T follicular helper cell (primary cell): ENCODE data around the gene LRIF1.
"Not testable (repeated sequence)": the region's sequence is repeated elsewhere in the genome, so short reads cannot be mapped to it uniquely, and the experiment has no call there.

Experiments used
- DNase-seq: peaks from one replicate; pipeline ENCODE4 v3.0.0-alpha.2; 2020; ENCODE audit warnings: low read depth

Gene LRIF1

DNA sequence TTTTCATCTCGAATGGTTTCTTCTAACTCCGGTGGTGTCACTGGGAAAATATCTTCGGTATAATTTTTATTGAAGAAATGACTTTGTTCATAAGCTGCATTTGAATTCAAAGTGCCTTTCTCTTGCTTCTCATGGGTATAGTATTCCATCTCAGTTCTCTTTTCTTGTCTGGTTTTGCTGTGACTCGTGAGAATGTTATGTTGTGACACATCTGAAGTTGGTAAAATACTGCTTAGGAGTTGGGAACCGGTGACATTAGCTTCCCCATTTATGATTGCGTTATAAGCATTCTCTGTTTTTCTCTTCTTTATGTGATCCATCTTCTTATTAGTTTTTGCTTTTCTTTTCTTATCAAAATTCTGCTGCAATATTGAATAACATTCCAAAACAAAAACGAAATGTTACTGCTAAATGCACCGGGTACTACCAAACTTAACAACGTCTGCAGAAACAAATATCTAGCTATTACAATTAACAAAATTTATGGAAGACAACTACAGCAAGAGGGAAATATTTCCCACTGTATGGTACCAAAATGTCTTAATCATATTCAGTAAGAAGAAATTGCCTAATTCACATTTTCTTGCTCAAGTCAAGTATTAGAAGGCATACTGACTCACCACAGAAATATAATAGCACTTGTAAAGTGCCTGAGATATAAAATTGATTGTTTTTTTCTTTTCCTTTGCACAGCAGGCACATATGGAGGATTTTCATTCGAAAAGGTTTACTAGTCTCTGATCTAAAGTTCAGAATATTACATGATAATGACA, 15.5 kb downstream of the LRIF1 start:
- DNase-seq: no peak

GRCh38 chr1:110945626-110946025, 18.1 kb downstream of the LRIF1 start:
- DNase-seq: no peak

DNA sequence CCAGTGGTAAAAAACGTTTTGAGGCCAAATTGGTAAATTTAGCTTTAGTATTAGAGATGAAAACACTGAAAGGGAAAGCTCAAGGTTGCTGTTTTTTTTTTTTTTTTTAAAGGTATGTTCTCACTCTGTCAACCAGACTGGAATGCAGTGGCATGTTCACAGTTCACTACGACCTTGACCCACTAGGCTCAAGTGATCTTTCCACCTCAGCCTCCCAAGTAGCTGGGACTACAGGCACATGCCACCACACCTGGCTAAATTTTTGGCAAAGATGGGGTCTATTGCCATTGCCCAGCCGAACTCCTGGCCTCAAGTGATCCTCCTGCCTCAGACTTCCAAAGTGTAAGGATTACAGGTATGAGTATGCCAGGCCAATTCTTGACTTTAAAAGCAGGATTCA, 18.9 kb downstream of the LRIF1 start:
- no peak for DNase-seq

- no peak for DNase-seq
Measured at GRCh38 chr1:110936567-110936966, 27.2 kb downstream of the LRIF1 start.

DNA sequence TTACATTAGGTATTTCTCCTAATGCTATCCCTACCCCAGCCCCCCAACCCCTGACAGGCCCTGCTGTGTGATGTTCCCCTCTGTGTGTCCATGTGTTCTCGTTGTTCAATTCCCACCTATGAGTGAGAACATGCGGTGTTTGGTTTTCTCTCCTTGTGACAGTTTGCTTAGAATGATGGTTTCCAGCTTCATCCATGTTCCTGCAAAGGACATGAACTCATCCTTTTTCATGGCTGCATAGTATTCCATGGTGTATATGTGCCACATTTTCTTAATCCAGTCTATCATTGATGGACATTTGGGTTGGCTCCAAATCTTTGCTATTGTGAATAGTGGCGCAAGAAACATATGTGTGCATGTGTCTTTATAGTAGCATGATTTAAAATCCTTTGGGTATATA, 32.6 kb downstream of the LRIF1 start:
- DNase-seq: not testable (repeated sequence)

DNA sequence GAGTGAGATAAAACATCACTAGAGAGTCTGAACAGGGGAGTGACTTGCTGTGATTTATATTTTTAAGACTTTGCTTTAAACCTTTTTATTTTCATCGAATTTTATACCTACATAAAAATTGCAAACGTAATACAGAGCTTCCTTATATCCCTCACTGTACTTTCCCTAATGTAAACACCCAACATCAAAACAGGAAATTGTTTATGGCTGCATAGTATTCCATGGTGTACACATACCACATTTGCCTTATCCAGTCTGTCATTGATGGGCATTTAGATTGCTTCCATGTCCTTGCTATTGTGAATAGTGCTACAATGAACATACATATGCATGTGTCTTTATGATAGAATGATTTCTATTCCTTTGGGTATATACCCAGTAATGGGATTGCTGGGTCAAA, 34.8 kb downstream of the LRIF1 start:
- DNase-seq: no peak

GRCh38 chr1:110928191-110928590, 35.5 kb downstream of the LRIF1 start:
- DNase-seq: no peak

- no peak for DNase-seq
Measured at GRCh38 chr1:110927484-110928075, 36.1 kb downstream of the LRIF1 start.

DNA sequence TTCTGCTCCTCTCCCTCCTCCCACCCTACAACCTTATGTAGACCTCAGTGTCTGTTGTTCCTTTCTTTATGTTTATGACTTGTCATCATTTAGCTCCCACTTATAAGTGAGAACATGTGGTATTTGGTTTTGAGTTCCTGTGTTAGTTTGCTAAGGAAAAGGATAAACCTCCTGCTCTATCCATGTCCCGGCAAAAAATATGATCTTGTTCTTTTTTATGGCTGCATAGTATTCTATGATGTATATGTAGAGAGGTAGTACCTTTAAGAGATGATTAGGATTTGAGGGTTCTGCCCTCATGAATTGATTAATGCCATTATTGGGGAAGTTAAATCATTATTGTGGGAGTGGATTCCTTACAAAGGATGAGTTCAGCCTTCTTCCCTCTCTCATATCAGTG, 41.8 kb downstream of the LRIF1 start:
- no peak for DNase-seq

- DNase-seq: no peak
Measured at GRCh38 chr1:110918016-110918415, 45.7 kb downstream of the LRIF1 start.

- no peak for DNase-seq
Measured at GRCh38 chr1:110916669-110917306, 46.9 kb downstream of the LRIF1 start.

GRCh38 chr1:110916274-110916668, 47.5 kb downstream of the LRIF1 start:
- no peak for DNase-seq

DNA sequence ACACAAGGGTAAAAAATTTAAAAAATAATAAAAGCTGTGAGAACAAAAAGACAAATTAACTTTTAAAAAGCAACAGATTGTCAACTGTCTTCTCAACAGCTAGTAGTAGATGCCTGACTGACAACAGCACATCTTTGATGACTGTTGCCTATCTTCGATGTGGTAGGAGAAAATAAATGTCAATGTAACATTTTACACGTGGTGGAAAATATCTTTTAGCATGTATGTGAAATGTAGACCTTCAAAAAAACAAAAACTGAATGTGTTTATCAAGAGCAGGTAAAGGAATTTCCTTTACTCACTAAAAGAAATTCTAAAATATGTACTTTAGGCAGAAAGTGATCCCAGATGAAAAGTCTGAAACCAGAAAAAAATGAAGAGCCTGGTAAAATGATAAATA, 47.9 kb downstream of the LRIF1 start:
- DNase-seq: no peak

DNA sequence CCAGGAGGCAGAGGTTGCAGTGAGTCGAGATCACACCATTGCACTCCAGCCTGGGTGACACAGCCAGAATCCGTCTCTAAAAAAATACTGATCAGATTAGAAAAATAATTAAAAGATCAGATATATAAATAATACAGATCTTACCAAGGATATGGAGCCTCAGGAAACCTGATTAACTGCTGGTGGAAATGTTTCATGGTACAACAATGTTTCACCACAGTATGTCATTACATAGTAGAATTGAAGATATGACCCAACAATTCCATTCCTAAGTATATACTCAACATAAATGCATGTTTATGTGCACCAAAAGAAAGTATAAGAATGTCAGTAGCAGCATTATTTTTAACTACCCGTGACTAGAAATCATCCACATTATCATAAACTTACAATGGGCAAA, 49.0 kb downstream of the LRIF1 start:
- DNase-seq: no peak

DNA sequence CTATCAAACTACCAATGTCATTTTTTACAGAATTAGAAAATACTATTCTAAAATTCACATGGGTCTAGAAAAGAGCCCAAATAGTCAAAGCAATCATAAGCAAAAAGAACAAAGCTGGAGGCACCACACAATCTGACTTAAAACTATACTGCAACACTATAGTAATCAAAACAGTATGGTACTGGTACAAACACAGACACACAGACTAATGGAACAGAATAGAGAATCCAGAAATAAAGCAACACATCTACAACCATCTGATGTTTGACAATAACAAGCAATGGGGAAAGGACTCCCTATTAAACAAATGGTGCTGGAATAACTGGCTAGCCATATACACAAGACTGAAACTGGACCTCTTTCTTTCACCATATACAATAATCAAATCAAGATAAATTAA, 50.9 kb downstream of the LRIF1 start:
- no peak for DNase-seq

GRCh38 chr1:110903853-110904500, 59.7 kb downstream of the LRIF1 start:
- DNase-seq: no peak

DNA sequence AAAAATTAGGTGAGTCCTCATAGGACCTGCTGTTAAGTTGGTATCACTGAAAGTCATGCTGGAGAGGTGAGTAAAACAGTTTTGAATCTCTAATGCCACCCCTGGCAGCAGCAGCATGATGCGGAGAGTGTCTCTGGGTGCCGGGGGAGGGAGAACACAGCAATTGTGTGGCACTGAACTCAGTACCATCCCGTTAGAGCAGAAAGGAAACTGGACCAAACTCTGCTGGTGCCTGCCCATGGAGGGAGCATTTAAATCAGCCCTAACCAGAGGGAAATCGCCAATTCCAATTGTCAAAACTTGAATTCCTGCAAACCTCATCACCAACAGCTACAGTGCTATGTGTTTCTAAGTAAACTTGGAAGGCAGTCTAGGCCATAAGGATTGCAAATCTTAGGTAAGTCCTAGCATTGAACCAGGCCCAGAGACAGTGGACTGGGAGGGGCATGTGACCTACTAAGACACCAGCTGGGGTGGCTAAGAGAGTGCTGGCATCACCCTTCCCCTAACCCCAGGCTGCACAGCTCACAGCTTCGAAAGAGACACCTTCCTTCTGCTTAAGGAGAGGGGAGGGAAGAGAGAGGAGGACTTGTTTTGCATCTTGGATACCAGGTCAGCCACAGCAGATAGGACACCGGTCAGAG, 60.8 kb downstream of the LRIF1 start:
- no peak for DNase-seq

DNA sequence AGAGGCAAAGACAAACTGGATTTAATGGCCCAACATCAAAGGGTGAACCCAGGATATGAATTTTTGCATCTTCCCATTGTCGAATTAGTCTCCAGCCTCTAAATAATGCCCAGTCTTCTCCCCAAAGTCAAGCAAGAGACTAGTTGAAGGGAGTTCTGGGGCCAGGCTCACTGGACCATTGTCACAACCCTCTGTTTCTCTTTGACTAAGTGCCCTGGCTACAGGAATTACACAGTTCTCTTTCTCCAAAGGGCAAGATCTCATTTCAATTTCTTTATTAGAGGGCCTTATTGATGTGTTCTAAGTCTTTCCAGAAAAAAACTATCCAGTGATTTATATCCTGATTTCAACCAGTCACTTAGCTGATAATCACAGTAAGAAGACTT, 64.3 kb downstream of the LRIF1 start:
- DNase-seq: no peak

- no peak for DNase-seq
Measured at GRCh38 chr1:110898734-110899457, 64.8 kb downstream of the LRIF1 start.

DNA sequence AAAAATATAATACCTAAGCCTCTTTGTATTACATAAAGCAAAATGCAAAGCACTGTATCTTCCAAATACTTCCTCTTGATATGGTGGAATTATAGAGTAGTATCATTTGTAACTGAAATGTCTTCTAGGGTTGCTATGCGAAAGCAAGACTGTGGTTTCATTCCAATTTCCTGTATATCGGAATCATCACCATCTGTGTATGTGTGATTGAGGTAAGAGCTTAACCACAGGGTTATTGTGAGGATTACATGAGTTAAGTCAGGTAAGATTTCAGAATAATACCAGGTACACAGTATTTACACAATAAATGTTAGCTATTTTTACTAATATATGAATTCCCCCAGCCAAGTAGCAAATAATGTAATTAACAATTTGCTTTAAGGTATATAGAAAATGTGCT, 66.0 kb downstream of the LRIF1 start:
- no peak for DNase-seq
